H4 (cell line): Measurements from ENCODE around the gene MMD. TPM values are rescaled to one million over a fixed set of nuclear protein-coding genes. Genes with fewer than 3 reads are reported as not detected.

ENCODE experiments used
- DNase-seq: peaks from one replicate; pipeline ENCODE4 v3.0.0-alpha.2; 2015; ENCODE audit warnings: low spot score
- total RNA-seq: library from RNA; depleted of rRNA; stranded (reverse); fragments of >200 nt; shearing (Covaris generic); gene quantifications from 2 replicates; pipeline ENCODE4 v1.2.3, GENCODE V29; 2014; rRNA removed

Gene MMD
- total RNA-seq, 1 experiment from 2014 or later: 72.4 TPM

- DNase-seq: no peak
Observed at GRCh38 chr17:55354010-55354409, 67.6 kb downstream of the MMD start.

GRCh38 chr17:55351226-55351625 is 70.4 kb downstream of the MMD start:
- no peak for DNase-seq

DNA sequence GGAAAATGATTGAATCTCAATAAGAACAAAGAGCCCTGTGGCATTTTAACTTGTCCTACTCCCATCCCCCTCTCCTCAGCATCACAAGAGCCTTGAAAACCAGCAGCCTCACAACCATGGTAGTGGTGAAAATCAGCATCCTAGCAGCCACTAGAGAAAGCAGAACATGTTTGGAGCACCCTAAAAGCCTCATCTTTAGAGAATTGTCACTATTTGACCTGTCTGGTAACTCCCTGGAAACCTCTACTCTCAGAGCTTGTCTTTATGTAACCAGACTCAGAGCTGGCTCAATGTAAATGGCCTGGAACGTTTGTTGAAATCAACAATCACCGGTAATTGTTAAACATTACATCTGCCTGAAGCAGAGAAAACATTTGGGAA is 70.8 kb downstream of the MMD start:
- DNase-seq: no peak

DNA sequence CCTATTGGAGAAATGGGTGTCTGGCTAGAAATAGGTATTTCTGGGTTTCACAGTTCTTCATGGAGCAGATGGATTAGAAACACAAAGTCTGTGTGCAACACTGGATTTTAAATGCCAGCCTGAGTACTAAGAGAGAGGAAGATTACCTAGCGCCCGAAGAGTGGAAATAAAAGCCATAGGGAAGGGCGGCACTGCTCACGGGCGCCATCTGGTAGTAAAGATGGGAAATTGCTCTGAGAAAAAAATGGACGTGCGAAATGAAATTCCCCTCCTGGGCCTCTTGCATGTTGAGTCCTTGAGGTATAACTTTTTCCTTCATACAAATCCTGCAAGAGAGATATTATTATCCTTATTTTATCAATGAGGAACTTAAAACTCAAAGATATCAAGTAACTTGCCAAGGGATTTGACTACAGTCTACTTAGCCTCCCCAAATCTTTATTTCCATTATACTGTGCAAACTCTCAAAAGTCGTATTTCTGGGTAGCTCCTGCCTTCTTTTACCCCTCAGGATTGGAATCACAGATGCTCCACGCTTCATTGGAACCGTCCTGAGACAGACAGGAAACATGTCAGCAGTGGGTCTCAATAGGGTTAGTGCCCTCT is 72.8 kb downstream of the MMD start:
- DNase-seq: peak; percentile 48

DNA sequence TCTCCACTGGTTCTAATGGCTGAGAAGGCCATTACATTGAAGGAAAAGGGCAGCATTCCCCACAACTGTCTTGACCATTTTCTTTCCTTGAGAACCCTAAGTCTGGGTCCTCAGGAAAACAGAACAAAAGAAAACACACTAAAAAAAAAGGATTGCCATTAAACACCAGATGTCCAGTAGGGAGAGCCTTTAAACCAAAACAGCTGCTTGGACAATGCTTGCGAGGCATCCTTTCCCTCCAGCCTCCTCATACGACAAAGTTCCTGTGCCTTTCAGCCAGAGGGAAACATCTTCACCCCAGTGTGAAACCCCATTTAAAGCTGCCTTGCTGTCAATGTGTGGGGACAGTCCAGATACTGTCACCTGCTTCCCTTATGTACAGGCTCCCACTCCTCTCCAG is 74.3 kb downstream of the MMD start:
- no peak for DNase-seq

DNA sequence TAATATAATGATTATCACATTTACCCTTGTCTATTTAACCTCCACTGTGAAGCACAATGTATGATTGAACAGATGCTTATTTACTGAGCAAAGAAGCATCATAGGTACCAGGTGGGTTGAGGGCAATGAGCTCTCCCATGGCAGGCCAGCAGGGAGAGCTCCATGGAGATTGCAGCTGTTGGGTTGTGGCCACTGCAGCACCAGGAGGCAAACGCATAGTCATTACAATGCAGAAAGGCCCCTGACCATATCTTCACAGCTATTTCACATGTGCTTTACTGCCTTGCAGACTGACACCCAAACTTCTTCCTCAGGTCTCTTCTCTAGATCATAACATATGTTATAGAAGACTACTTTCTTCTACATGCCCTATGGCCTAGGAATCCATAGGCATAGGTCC is 75.0 kb downstream of the MMD start:
- DNase-seq: no peak

- no peak for DNase-seq
Observed at GRCh38 chr17:55345132-55345531, 76.5 kb downstream of the MMD start.

DNA sequence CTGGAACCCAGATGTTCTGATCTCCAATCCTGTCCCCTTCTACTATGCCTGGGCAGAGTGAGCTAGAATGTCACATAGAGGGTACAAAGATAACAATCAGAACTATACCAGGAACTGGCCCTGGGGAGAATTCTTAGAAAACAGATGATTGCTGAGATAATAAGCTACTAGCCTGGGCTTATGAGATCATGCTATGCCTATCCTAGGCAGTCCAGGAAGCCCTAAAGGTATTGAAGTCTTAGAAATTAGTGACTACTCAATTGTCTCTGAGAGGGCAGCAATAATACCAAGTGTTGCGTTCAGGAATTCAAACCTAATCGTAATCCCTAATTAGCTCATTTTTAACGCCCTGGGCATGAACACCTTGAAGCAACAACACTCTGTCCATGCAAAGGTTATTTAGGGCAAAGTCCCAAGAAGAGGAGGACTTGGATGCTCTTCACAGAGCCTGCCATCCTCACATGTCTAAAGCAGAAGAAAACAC is 77.1 kb downstream of the MMD start:
- DNase-seq: no peak

DNA sequence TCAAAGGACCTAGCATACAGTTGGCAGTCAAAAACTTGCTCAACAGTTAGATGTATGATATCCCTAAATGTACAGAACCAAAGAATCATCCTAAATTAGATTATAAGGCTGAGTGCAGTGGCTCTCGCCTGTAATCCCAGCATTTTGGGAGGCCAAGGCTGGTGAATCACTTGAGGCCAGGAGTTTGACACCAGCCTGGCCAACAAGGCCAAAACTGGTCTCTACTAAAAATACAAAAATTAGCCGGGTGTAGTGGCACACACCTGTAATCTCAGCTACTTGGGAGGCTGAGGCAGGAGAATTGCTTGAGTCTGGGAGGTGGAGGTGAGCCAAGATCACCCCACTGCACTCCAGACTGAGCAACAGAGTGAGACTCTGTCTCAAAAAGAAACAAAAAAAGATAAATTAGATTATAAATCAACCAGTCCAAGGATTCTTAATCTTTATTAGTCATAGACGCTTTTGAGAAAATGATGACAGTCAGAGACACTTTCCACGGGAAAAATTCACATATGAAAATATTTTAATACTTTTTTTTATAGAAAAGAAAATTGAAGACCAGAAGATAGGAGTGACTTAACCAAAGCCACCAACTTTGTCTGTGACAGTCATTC is 77.6 kb downstream of the MMD start:
- no peak for DNase-seq

DNA sequence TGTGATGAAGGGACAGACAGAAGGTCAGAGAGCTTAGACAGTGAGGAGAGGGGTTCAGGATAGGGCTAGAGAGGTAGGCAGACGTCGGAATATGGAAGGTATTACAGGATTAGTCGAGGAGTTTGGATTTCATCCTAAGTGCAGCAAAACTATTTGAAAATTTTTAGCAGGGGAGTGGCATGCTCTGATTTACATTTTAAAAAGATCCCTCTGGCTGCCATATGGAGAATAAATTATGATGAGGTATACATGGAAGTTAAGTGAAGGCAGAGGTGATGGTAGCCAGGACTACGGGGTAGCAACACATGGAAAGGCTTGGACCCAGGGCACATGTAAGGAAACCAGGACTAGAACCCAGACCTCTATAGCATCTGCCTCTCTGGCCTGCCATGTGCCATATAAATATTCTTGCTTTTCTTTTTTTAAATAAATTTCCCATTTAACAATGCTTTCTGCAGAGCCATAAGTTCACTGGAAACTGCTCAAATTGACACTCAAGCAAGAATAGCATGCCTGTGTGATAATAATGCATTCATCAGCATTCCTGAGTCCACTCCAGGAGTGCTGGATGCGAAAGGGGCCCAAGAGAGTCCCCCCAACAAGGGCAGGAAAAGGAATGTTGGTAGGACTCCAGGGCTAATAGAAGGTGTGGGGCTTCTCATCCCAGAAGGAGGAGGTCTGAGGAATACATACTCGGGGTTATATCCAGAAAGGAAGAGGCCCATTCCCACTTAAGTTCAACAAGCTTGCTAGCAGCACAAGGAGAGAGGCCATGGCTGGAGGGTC is 78.6 kb downstream of the MMD start:
- DNase-seq: no peak

Other genes starting within 250 kb of the MMD start
- gene HLF, start 156.9 kb downstream of the MMD start, total RNA-seq: 0.53 and 0.68 TPM in 2 replicates
- gene SMIM36, start 89.6 kb upstream of the MMD start, total RNA-seq: not detected in 2 replicates